Stimulated activated memory B cell treated with anti-CD40 and anti-IgM and Interleukin-4, amounts not matched to agents 10 μg/mL and 1 μg/mL and 100 μg/mL, for 72 hours (primary cell): ENCODE data around the gene LIN54.
"Not testable (repeated sequence)": the region's sequence is repeated elsewhere in the genome, so short reads cannot be mapped to it uniquely, and the experiment has no call there.

Source experiments
- ATAC-seq: fragments of 150-1000 bp; cut with Tn5 transposase; 2 replicates; pipeline ENCODE4 v1.10.0; 2021
- H3K27ac Mint-ChIP-seq: one replicate; pipeline ENCODE4 v1.8.0; 2022; ENCODE audit warnings: mild to moderate bottlenecking, mixed read lengths
- H3K27me3 Mint-ChIP-seq: one replicate; pipeline ENCODE4 v1.8.0; 2022; ENCODE audit warnings: mixed read lengths
- H3K36me3 Mint-ChIP-seq: one replicate; pipeline ENCODE4 v1.8.0; 2022; ENCODE audit warnings: mixed read lengths
- H3K4me1 Mint-ChIP-seq: one replicate; pipeline ENCODE4 v1.8.0; 2022; ENCODE audit warnings: mixed read lengths
- H3K4me3 Mint-ChIP-seq: one replicate; pipeline ENCODE4 v1.8.0; 2022; ENCODE audit warnings: mild to moderate bottlenecking, moderate library complexity, mixed read lengths
- H3K9me3 Mint-ChIP-seq: one replicate; pipeline ENCODE4 v1.8.0; 2022; ENCODE audit warnings: mixed read lengths

The LIN54 gene

DNA sequence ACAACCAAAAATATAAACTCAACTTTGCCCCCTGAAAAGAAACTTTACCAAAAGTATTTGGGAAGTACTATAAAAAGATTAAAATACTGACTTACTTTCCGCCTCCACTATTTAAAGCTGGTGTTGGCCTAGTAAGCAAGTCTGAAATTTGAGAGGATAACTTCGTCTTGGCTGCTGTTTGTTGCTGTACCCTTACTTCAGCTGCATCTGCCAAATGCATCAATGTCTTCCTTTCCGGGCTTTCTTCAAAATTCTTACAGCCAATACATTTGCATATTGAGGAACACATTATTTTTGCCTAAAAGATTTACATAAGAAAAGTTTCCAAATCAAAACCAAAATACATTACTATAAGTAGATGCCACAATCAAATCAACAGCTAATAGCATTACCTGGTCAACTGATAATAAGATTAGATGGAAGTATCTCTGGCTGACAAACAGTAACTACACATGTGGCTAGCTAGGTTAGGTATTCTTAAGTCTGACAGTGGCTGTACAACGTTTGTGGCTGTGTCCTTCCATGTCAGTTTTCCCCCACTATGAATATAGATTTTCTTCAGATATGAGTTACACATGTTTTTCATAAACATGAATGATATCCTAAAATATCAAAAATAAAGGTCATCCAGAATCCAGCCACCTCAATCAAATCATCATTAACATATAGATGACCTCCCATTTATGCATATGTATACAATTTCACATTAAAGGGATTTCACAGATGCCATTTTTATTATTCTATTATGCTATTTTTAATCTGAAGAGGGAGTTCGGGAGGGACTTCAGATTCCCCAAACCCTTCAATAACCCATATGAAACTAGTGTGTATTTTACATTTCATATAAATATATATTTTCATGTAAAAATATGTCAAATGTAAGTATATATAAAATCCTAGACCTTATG lies 79.5 kb downstream of the LIN54 start:
- no peak for ATAC-seq
- no peak overlapping the region for H3K4me3 Mint-ChIP-seq
- no peaks in the 10 kb centered on the region for H3K27me3 Mint-ChIP-seq
- no peaks in the 10 kb centered on the region for H3K9me3 Mint-ChIP-seq
- peaks cover 45% of the 10 kb centered on the region for H3K36me3 Mint-ChIP-seq
- peaks cover 7% of the 10 kb centered on the region for H3K4me1 Mint-ChIP-seq
- H3K27ac Mint-ChIP-seq = no peak overlapping the region

DNA sequence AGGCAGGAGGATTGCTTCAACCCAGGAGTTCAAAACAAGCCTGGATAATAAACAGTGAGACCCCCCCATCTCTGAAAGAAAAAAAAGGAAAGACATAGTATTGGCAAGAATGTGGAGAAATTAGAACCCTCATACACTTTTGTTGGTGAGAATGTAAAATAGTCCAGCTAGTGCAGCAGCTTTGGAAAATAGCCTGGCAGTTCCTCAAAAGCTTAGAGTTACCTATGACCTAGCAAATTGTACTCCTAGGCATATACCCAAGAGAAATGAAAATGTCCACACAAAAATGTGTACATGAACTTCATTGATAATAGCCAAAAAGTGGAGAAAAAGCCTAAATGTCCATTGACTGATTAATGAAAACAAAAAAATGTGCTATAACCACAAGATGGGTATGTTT lies 88.8 kb downstream of the LIN54 start:
- Mint-ChIP-seq H3K4me3 (no peak overlapping the region), H3K27ac (no peak overlapping the region), H3K27me3 (no peaks in the 10 kb centered on the region), H3K4me1 (no peaks in the 10 kb centered on the region), H3K36me3 (no peaks in the 10 kb centered on the region), H3K9me3 (no peaks in the 10 kb centered on the region)
- no peak for ATAC-seq

DNA sequence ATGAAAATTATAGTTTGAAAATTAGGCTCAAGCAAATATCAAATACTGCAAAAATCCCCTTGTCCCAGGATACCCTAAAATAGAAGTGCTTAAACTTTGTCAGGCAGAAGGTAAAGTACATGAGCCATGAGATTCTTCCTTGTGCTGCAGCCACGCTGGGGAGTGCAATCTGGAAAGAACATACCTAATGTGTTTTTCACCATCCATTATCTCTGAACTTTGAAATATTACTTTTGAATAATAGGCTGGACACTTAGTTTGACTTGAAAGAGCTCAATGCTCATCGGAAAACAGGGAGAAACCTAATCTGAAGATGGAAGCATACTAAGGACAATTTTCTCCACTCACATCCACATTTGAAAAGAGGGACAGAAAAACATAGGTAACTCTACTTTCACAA lies 91.2 kb downstream of the LIN54 start:
- no peak overlapping the region for H3K27ac Mint-ChIP-seq
- H3K4me3 Mint-ChIP-seq = no peak overlapping the region
- H3K4me1 Mint-ChIP-seq = no peaks in the 10 kb centered on the region
- H3K27me3 Mint-ChIP-seq = no peaks in the 10 kb centered on the region
- no peaks in the 10 kb centered on the region for H3K9me3 Mint-ChIP-seq
- H3K36me3 Mint-ChIP-seq = peaks cover 6% of the 10 kb centered on the region
- no peak for ATAC-seq

DNA sequence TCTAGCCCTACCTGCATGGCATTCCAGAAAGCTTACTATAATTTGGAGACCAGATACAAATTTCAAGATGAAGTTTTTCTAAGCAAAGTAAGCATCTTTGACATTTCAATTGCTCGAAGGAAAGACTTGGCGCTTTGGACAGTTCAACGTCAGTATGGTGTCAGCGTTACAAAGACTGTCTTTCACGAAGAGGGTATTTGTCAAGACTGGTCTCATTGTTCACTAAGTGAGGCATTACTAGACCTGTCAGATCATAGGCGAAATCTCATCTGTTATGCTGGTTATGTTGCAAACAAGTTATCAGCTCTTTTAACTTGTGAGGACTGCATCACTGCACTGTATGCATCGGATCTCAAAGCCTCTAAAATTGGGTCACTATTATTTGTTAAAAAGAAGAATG lies 92.5 kb downstream of the LIN54 start:
- no peaks in the 10 kb centered on the region for H3K4me1 Mint-ChIP-seq
- peaks cover 13% of the 10 kb centered on the region for H3K36me3 Mint-ChIP-seq
- ATAC-seq = no peak
- H3K27ac Mint-ChIP-seq = no peak overlapping the region
- no peaks in the 10 kb centered on the region for H3K9me3 Mint-ChIP-seq
- no peak overlapping the region for H3K4me3 Mint-ChIP-seq
- H3K27me3 Mint-ChIP-seq = no peaks in the 10 kb centered on the region

DNA sequence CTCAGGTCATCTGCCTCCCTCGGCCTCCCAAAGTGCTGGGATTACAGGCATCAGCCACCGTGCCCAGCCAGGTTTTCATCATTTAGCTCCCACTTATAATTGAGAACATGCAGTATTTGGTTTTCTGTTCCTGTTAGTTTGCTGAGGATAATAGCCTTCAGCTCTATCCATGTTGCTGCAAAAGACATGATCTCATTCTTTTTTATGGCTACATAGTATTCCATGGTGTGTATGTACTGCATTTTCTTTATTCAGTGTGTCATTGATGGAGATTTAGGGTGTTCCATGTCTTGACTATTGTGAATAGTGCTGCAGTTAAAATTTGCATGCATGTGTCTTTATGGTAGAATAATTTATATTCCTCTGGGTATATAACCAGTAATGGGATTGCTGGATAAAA lies 96.7 kb downstream of the LIN54 start:
- H3K27ac Mint-ChIP-seq, H3K27me3 Mint-ChIP-seq, ATAC-seq, H3K9me3 Mint-ChIP-seq, H3K4me1 Mint-ChIP-seq, H3K4me3 Mint-ChIP-seq: not testable (repeated sequence)
- H3K36me3 Mint-ChIP-seq = peaks cover 21% of the 10 kb centered on the region

DNA sequence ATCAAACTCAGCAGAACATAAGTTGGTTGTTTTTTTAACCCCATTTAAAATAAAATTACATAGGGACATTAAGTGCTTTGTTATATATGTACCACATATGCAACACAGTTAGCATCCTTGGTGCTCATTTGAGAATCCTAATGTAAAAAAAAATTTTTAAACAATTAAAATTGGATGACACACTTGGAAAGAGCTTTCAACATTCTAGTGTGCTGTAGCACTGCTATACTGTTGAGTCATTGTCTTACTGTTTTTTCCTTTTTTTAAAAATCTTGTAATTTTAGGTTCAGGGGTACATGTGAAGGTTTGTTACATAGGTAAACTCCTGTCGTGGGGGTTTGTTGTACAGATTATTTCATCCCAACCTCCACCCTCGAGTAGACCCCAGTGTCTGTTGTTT lies 97.3 kb downstream of the LIN54 start:
- Mint-ChIP-seq H3K9me3 (no peaks in the 10 kb centered on the region), H3K4me1 (no peaks in the 10 kb centered on the region), H3K27me3 (no peaks in the 10 kb centered on the region), H3K36me3 (peaks cover 21% of the 10 kb centered on the region), H3K27ac (no peak overlapping the region), H3K4me3 (no peak overlapping the region)
- ATAC-seq = no peak

DNA sequence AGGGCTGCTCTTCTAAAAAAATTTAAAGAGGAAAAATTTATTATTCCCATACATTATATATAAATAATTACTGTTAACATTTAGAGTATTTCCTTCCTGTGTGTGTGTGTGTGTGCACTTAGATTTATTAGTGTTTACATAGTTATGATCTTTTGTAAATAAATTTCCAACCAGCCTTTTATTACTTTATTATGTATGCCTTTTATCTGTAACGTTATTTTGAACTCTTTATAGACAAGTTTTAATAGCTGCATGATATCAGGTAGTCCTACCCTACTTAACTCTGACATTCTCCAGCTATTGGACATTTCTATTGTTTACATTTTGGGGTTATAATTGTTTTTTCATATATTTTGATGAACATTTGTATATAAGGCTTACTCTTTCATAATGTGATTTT lies 101.3 kb downstream of the LIN54 start:
- Mint-ChIP-seq H3K4me3 (no peak overlapping the region), H3K27me3 (no peaks in the 10 kb centered on the region), H3K9me3 (no peaks in the 10 kb centered on the region), H3K27ac (no peak overlapping the region), H3K4me1 (peaks cover 13% of the 10 kb centered on the region), H3K36me3 (peaks cover 14% of the 10 kb centered on the region)
- no peak for ATAC-seq

DNA sequence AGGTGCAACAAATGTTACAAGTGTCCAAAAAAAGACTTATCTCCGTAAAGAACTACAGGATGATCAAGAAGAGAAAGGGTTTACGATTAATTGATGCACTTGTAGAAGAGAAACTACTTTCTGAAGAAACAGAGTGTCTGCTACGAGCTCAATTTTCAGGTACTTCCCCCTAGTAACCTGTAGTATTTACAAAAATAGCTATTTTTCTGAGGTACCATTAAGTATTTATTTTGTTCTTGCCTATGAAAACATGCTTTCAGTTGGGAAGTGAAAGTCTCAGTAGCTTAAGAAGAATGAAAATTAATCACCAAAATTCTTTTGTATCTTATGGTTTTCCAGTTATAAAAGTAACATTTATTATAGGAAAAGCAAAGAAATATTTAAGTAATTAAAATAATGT lies 104.2 kb downstream of the LIN54 start:
- Mint-ChIP-seq H3K27me3 (no peaks in the 10 kb centered on the region), H3K27ac (no peak overlapping the region), H3K4me1 (peaks cover 13% of the 10 kb centered on the region), H3K4me3 (no peak overlapping the region), H3K36me3 (peaks cover 8% of the 10 kb centered on the region), H3K9me3 (no peaks in the 10 kb centered on the region)
- ATAC-seq = no peak

DNA sequence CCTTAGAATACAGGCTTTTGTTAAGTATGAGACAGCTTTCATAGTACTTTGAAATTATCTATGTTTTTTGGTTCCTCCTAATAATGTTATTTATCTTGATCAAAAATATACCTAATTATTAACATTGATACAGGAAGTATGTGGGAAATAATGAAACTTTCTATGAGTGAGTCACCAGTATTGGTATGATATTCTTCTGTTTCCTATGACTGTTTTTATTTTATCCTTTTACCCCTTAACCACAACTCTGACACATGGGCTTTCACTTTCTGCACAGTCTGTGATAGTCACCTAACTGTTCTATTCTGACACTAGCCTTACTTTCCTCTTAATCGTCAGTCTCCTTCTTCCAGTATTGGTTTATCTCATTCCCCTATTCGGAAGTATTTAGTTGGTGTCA lies 105.4 kb downstream of the LIN54 start:
- H3K27ac Mint-ChIP-seq = peak overlapping the region; percentile 28
- H3K4me3 Mint-ChIP-seq = peak overlapping the region; percentile 30
- peak; percentile 42 for ATAC-seq
- peaks cover 13% of the 10 kb centered on the region for H3K4me1 Mint-ChIP-seq
- H3K9me3 Mint-ChIP-seq = no peaks in the 10 kb centered on the region
- no peaks in the 10 kb centered on the region for H3K36me3 Mint-ChIP-seq
- no peaks in the 10 kb centered on the region for H3K27me3 Mint-ChIP-seq

DNA sequence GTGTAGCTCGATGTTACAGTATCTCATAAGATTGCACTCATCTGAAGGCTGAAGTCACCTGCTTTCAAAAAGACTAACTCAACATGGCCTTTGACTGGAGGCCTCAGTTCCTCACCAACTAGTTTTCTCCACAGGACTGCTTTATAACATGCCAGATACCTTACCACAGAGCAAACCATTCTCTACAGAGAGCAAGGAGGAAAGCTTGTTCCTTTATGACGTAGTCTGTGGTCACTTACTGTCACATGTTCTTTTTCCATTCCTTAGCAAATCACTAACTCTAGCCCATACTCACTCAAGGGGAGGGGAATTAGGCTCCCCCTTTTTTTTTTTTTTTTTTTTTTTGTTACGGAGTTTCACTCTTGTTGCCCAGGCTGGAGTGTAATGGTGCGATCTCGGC lies 106.9 kb downstream of the LIN54 start:
- no peaks in the 10 kb centered on the region for H3K9me3 Mint-ChIP-seq
- ATAC-seq = no peak
- no peak overlapping the region for H3K27ac Mint-ChIP-seq
- H3K4me1 Mint-ChIP-seq = peaks cover 19% of the 10 kb centered on the region
- no peaks in the 10 kb centered on the region for H3K36me3 Mint-ChIP-seq
- no peak overlapping the region for H3K4me3 Mint-ChIP-seq
- H3K27me3 Mint-ChIP-seq = no peaks in the 10 kb centered on the region

DNA sequence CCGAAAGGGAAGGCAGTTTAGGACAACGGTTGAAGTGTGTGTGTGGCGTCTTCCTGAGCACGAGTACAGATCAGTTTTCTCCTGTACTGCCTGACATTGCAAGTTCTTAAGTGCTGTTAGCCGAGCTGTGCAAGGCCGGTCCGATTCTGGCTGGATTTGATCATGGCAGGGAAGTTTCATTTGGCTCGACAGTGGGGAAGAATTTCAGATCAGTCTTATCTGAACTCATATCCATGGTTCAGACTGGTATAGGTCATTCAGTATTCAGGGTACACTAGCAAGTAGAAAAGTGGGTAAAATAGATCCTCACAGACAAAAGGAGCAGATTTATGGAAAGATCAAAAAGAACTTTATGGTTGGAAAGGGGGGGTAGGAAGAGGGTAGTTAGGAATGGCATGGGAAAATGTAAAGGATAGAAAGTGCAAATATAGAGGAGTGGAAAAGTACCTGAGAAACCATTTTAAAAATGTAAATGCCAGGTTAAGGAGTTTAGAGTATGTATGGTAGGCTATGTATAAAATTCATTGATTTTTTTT lies 109.4 kb downstream of the LIN54 start:
- H3K36me3 Mint-ChIP-seq = peaks cover 6% of the 10 kb centered on the region
- no peak overlapping the region for H3K4me3 Mint-ChIP-seq
- no peak overlapping the region for H3K27ac Mint-ChIP-seq
- H3K9me3 Mint-ChIP-seq = no peaks in the 10 kb centered on the region
- peaks cover 35% of the 10 kb centered on the region for H3K4me1 Mint-ChIP-seq
- no peaks in the 10 kb centered on the region for H3K27me3 Mint-ChIP-seq
- no peak for ATAC-seq

DNA sequence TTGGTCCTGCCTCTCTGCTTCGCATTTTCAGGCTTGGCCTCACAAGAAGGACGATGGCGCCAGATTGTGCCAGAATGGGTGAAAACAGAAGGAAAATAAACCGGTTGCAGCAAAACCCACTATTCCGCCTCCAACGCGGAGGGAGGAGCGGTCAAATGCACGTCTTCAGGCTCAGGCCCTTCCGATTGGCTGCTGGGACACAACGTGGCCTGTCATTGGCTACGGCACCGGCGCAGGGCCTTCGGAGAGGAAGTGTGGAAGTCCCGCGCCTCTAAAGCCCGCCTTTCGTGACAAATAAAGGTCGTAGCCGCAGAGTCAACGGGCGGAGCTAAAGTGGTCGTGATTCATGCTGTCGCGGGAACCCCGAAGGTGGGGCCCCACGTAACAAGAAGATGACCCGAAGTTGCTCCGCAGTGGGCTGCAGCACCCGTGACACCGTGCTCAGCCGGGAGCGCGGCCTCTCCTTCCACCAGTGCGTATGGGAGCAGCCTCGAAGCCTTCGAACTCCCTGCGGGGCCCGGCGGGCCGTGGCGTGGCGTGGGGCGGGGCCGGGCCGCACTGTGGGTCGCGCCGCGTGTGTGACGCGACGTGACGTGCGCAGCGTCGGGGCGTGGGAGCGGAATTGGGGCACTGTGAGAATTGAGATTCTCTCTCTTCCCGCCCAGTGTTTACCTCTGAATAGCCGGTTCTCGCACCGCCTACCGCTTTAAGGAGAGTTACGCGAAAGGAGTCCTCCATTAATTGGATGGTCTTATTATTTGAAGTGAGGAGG lies 110.0 kb downstream of the LIN54 start, which contains the start of gene THAP9:
Gene THAP9, plus strand, starts transcription at position 325 of the 772 bp plus-strand sequence. Its CDS starts 68 bp downstream, at position 393.
- no peak within 1 kb of the TSS for H3K27ac Mint-ChIP-seq
- no peak within 1 kb of the TSS for H3K4me3 Mint-ChIP-seq
- peaks cover 8% of the 10 kb centered on the region for H3K36me3 Mint-ChIP-seq
- H3K4me1 Mint-ChIP-seq = peaks cover 28% of the 10 kb centered on the region
- no peaks in the 10 kb centered on the region for H3K27me3 Mint-ChIP-seq
- no peaks in the 10 kb centered on the region for H3K9me3 Mint-ChIP-seq
- ATAC-seq = peak; percentile 98

DNA sequence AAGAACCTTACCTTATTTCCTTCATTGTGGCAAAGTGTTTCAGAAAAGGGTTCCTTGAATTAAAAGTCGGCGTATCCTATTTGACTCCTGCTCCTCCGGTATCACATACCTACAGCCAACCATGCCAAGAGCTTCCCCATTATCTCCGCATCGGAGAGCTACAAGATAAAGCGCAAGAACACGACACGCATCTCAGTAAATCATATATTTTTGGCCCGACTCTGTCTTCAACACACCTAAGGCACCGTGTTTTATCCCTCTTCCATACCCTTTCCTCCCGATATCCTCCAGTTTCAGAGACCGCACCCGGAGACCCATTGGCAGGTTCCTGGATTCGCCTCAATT lies 110.6 kb downstream of the LIN54 start:
- H3K4me1 Mint-ChIP-seq = peaks cover 23% of the 10 kb centered on the region
- H3K9me3 Mint-ChIP-seq = no peaks in the 10 kb centered on the region
- no peak overlapping the region for H3K4me3 Mint-ChIP-seq
- H3K27ac Mint-ChIP-seq = no peak overlapping the region
- no peaks in the 10 kb centered on the region for H3K27me3 Mint-ChIP-seq
- peak; percentile 28 for ATAC-seq
- peaks cover 9% of the 10 kb centered on the region for H3K36me3 Mint-ChIP-seq

DNA sequence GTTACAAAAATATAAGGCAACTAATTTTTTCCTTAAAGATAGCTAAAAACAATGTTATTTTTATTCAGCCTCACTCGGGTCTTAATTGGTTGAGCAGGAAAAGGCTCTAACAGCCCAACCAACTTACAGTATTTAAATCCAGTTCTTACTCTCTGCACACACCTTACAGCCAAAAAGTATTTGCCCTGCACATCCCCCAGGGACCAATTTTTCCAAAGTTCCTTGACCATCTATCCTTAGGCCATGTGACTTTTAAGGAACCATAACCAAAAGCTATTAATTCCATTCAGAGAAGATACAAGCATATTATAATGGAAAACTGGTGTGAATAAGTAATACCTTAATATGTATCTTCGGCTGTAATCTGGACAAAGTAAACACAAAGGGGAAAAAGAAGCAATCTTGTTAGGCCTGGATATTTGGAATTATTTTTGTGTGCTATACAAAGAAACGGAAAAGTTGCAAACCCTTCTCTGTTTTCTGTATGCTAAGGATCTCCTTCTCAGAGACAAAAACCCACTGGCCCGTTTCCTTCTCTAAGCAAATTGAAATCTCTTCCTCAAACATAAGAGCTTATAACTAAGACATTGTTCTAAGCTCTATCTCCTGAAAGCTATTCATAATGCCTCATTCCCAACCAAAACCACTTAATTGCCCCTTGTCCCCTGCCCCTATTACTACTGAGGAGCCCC lies 111.1 kb downstream of the LIN54 start:
- no peak for ATAC-seq
- Mint-ChIP-seq H3K4me1 (peaks cover 23% of the 10 kb centered on the region), H3K27ac (no peak overlapping the region), H3K4me3 (no peak overlapping the region), H3K27me3 (no peaks in the 10 kb centered on the region), H3K36me3 (peaks cover 12% of the 10 kb centered on the region), H3K9me3 (no peaks in the 10 kb centered on the region)
